Measurements from ENCODE around the gene GALNT4. TPM values are rescaled to one million over a fixed set of nuclear protein-coding genes. Genes with fewer than 3 reads are reported as not detected.

The GALNT4 gene
- total and polyA plus RNA-seq, 2 of the 13 experiments (the other 11 are each of a cell fraction or from before 2014, with no cell fraction given): 4.9 to 6.8 TPM

- TF ChIP-seq ZNF704 (CRISPR knock-in tag; IDR thresholded peaks at IDR 0.05; ENCODE audit: borderline replicate concordance) (no peak), BRF2 (CRISPR knock-in tag; IDR thresholded peaks at IDR 0.05) (0 out of 2 replicates have a peak, but pooled peaks have one; percentile 35), ZNF12 (CRISPR knock-in tag; IDR thresholded peaks at IDR 0.05) (0 out of 2 replicates have a peak, but pooled peaks have one; percentile 10), JUNB (CRISPR knock-in tag; IDR thresholded peaks at IDR 0.05; ENCODE audit: borderline replicate concordance) (no peak), PHF5A (CRISPR knock-in tag; IDR thresholded peaks at IDR 0.05; ENCODE audit: low read depth, unreplicated experiment) (peak; percentile 54), ZSCAN9 (CRISPR knock-in tag; IDR thresholded peaks at IDR 0.05; ENCODE audit: borderline replicate concordance) (peak; percentile 38; the same call in 1 of the 2 replicates), ZIK1 (CRISPR knock-in tag; IDR thresholded peaks at IDR 0.05; ENCODE audit: borderline replicate concordance, low read depth) (0 out of 2 replicates have a peak, but pooled peaks have one; percentile 63), ZNF546 (CRISPR knock-in tag; conservative IDR thresholded peaks at IDR 0.05) (0 out of 2 replicates have a peak, but pooled peaks have one; percentile 77), ZSCAN5A (CRISPR knock-in tag; IDR thresholded peaks at IDR 0.05; ENCODE audit: borderline replicate concordance) (0 out of 2 replicates have a peak, but pooled peaks have one; percentile 61), ASH2L (IDR thresholded peaks at IDR 0.05; ENCODE audit: insufficient read length, low read depth, low read length) (peak; percentile 10), ZNF562 (CRISPR knock-in tag; IDR thresholded peaks at IDR 0.05; ENCODE audit: borderline replicate concordance) (no peak), ZNF619 (CRISPR knock-in tag; IDR thresholded peaks at IDR 0.05) (0 out of 2 replicates have a peak, but pooled peaks have one; percentile 36), ZBTB42 (CRISPR knock-in tag; IDR thresholded peaks at IDR 0.05) (0 out of 2 replicates have a peak, but pooled peaks have one; percentile 25), SOX13 (IDR thresholded peaks at IDR 0.05) (no peak), SOX13 (CRISPR knock-in tag; conservative IDR thresholded peaks at IDR 0.05 in 1 of 2, IDR thresholded peaks at IDR 0.05 in 1 of 2) (peak in 1 of 2 experiments; percentile 18; a peak in 1 of 4 replicates), TBX2 (CRISPR knock-in tag; IDR thresholded peaks at IDR 0.05; ENCODE audit: borderline replicate concordance) (peak; percentile 30; the same call in 1 of the 2 replicates)
- TF ChIP-seq, protein P1, sequence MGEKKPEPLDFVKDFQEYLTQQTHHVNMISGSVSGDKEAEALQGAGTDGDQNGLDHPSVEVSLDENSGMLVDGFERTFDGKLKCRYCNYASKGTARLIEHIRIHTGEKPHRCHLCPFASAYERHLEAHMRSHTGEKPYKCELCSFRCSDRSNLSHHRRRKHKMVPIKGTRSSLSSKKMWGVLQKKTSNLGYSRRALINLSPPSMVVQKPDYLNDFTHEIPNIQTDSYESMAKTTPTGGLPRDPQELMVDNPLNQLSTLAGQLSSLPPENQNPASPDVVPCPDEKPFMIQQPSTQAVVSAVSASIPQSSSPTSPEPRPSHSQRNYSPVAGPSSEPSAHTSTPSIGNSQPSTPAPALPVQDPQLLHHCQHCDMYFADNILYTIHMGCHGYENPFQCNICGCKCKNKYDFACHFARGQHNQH (CRISPR knock-in tag; IDR thresholded peaks at IDR 0.05): peak; percentile 37; the same call in 1 of the 2 replicates
- TF ChIP-seq, protein P2, sequence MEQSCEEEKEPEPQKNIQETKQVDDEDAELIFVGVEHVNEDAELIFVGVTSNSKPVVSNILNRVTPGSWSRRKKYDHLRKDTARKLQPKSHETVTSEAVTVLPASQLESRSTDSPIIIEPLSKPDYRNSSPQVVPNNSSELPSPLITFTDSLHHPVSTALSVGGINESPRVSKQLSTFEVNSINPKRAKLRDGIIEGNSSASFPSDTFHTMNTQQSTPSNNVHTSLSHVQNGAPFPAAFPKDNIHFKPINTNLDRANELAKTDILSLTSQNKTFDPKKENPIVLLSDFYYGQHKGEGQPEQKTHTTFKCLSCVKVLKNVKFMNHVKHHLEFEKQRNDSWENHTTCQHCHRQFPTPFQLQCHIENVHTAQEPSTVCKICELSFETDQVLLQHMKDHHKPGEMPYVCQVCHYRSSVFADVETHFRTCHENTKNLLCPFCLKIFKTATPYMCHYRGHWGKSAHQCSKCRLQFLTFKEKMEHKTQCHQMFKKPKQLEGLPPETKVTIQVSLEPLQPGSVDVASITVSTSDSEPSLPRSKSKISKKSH (CRISPR knock-in tag; IDR thresholded peaks at IDR 0.05; ENCODE audit: borderline replicate concordance): peak; percentile 63; the same call in 1 of the 2 replicates
- TF ChIP-seq, protein P3, sequence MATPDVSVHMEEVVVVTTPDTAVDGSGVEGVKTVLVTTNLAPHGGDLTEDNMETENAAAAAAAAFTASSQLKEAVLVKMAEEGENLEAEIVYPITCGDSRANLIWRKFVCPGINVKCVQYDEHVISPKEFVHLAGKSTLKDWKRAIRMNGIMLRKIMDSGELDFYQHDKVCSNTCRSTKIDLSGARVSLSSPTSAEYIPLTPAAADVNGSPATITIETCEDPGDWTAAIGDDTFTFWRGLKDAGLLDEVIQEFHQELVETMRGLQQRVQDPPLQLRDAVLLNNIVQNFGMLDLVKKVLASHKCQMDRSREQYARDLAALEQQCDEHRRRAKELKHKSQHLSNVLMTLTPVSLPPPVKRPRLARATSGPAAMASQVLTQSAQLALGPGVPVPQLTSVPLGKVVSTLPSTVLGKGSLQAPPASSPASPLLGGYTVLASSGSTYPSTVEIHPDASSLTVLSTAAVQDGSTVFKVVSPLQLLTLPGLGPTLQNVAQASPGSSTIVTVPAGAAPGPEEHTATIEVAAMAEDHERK (CRISPR knock-in tag; IDR thresholded peaks at IDR 0.05; ENCODE audit: low read depth): no peak
Measured at GRCh38 chr12:89524541-89525304, at the start of gene GALNT4 (continued).
